Astrocyte (in vitro differentiated cells and primary cell): ENCODE measurements around the gene SCYGR3.

Source experiments
- EZH2 ChIP-seq: IDR thresholded peaks from 2 replicates; pipeline ENCODE4 v1.6.1; 2012; ENCODE audit warnings: mild to moderate bottlenecking, low read length, inconsistent platforms; ENCODE audit not compliant: insufficient read depth
- TF ChIP-seq, protein P1 (sequence below): IDR thresholded peaks from 2 replicates; pipeline ENCODE4 v1.5.1; 2011; ENCODE audit warnings: low read depth, mild to moderate bottlenecking, inconsistent platforms, low read length, moderate library complexity; ENCODE audit not compliant: insufficient read depth

DNA sequence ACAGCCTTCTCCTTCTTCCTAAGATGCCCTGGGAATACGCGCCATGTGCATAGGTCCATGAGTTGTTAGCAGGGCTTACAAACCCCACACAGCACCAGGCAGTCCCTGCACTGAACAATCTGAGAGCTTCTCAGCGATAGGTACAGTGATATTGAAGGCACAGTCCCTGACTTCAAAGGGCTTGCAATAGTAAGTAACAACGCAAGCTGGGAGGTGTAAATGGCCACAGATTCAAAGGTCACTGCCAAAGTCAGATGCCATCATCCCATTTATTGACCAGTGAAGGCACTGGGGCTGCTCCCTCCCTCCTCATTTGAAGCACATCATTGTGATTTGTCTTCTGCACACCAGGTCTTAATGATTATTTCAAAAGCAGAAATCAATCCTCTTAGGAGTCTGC, 541 bp upstream of the SCYGR3 start:
- TF ChIP-seq, protein P1, sequence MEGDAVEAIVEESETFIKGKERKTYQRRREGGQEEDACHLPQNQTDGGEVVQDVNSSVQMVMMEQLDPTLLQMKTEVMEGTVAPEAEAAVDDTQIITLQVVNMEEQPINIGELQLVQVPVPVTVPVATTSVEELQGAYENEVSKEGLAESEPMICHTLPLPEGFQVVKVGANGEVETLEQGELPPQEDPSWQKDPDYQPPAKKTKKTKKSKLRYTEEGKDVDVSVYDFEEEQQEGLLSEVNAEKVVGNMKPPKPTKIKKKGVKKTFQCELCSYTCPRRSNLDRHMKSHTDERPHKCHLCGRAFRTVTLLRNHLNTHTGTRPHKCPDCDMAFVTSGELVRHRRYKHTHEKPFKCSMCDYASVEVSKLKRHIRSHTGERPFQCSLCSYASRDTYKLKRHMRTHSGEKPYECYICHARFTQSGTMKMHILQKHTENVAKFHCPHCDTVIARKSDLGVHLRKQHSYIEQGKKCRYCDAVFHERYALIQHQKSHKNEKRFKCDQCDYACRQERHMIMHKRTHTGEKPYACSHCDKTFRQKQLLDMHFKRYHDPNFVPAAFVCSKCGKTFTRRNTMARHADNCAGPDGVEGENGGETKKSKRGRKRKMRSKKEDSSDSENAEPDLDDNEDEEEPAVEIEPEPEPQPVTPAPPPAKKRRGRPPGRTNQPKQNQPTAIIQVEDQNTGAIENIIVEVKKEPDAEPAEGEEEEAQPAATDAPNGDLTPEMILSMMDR = no peak
- TF ChIP-seq EZH2 = no peak
